GM10266 (cell line): ENCODE data around the gene TLL2.

Experiments used
- DNase-seq: peaks from one replicate; pipeline ENCODE4 v3.0.0; 2012; ENCODE audit errors: extremely low spot score
- CTCF ChIP-seq: IDR thresholded peaks from 2 replicates; pipeline ENCODE4 v1.5.1; 2012; ENCODE audit warnings: mild to moderate bottlenecking, low read depth; ENCODE audit not compliant: control insufficient read depth, insufficient read depth; ENCODE audit errors: missing control alignments

Gene TLL2

GRCh38 chr10:96421995-96422394 lies 91.7 kb downstream of the TLL2 start:
- DNase-seq = no peak
- TF ChIP-seq CTCF = no peak

DNA sequence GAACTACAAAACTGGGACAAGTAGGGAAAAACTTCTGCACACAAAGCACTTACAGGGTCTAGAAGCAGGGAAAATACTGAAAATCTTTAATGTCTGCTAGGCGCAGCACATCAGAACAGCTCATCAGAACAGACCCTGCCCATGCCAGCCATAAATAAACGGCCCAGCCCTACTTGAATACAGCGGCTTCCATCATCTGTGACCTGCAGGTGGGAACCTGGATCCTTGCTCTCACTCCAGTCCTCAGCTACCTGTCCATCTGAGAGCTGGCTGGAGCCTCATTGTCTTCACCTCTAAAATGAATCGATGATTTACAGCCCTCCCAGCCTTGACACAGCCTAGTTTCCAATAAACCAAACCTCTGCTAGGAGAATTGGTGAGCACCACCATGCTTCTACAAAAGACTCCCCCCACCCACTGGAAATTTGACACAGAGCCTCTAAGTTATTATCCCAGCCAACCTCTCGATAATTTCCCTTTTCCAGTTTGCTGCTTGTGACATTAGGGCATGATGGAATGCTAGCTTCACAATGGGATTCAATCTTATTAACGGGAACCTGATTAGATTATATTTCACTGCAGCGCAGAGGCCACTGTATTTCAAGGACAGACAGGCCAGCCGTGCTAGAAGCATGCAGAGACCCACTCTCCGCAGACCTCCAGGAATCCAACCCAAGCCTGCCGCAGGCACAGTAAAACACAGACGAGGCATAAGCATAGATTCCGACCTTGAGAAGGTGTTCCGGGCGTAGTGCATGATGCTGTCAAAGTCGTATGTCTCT lies 93.3 kb downstream of the TLL2 start:
- no peak for TF ChIP-seq CTCF
- no peak for DNase-seq

DNA sequence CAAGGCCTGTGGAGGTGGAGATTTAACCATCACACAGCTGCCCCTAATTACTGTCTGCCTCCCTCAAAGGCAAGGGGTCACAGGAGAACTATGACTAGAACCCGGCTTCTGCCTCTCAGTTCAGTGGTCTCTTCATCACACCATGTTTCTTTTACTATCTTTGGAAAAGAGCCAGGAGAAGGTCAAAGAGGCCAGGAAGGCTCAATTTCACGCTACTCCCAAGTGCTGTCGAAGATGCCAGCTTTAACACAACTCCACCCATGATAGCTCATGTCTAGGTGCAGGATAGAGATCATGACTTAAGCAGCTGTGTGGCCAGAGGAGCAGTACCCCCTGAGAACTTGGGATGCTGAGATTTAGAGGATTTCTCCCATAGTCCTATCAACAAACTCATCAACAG lies 94.4 kb downstream of the TLL2 start:
- no peak for DNase-seq

DNA sequence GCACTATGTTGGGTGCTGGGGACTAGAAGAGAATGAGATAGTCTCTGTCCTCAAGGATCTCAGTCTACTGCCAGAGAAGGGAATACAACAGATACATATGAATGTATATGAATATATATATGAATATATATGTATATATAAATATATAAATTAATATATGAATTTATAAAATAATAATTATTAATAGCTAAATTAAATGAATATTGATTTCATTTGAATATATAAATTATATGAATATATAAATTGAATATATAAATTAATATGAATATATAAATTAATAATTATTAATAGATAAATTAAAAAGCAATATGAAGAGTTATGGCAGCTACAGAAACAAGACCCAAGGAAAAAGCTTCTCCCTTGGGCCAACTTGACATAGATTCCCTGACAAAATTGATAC lies 95.1 kb downstream of the TLL2 start:
- no peak for DNase-seq
- TF ChIP-seq CTCF = no peak

More for the DNA sequence above, 94.4 kb downstream of the TLL2 start:
- TF ChIP-seq CTCF = no peak

DNA sequence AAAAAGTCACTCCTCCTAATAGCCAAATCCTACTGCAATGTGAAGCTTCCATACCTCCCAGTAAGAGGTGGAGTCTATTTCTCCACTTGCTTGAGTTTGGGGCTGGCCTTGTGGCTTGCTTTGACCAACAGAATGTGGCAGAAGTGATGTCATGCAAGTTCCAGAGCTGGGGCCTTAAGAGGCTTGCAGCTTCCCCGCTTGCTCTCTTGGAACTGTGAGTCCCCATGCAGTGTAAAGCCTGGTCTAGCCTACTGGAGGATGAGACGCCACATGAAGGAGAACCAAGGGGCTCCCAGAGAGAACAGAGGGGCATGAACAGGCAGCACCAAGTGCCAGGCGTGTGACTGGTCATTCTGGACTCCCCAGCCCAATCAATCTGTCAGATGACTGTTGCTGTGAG lies 96.3 kb downstream of the TLL2 start:
- DNase-seq = no peak

DNA sequence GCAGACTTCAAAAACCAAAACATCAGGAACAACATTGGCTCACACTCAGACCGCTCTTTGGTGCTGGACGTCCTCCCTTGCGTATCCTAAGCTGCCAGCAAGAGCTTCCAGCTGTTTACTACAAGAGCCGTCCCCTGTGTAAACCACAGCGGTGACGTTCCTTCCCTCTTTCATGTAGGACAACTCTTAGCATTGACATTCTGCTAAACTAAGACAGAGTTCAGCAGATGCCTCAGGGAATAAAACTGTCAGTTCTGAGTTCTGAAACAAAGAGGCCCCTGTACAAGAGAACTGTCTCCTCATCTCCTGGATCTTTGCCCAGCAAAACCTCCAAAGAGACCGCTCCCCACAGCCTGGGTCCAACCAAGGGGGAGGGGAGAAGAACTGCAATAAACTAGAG lies 97.1 kb downstream of the TLL2 start:
- no peak for TF ChIP-seq CTCF
- no peak for DNase-seq

More for the DNA sequence above, 96.3 kb downstream of the TLL2 start:
- TF ChIP-seq CTCF = no peak

DNA sequence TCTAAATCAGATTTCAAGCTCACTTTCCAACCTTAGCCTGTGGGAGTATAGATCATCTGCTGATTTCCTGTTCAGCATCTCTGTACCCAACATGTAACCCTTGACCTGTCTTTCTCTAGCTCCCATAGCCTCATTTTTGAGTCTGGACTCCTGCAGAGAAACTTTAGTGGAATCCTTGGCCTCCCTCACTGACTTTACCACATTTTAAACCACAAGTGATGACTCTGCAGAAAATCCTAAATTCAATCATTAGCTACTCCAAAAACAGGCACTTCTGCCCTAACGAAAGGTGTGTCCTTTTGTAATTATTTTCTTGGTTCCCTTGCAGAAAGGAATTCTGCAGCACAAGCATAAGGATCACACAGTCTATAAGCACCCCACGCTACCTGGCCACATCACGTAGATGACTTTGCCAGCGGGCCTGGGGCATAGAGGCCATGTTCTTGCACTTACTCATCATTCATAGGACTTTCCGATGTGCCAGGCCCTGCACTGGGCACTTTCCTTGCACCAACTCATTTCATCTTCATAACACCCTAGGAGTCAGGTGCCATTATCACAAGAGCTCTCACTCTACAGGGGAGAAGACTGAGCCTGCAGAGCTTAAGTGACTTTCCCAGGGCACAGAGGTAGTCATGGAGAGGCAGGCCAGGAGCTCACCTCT lies 97.7 kb downstream of the TLL2 start:
- no peak for DNase-seq
- TF ChIP-seq CTCF = no peak
